Fibroblast of lung (primary cell): Measurements from ENCODE around the gene UTP14A.

Experiments
- CTCF ChIP-seq, 2 donors: IDR thresholded peaks in 1 of 2; conservative IDR thresholded peaks in 1 of 2; 1 replicate in 1 of 2; 2 replicates in 1 of 2; pipeline ENCODE4 v1.5.1; 2011 to 2012; ENCODE audit warnings: low read length in 2 of 2, control low read depth in 1 of 2, inconsistent platforms in 1 of 2, low read depth in 1 of 2, mild to moderate bottlenecking in 1 of 2
- EZH2 ChIP-seq: IDR thresholded peaks from 2 replicates; pipeline ENCODE4 v1.5.1; 2012; ENCODE audit warnings: low read length, control low read depth, mild to moderate bottlenecking; ENCODE audit errors: missing control alignments

- TF ChIP-seq CTCF (conservative IDR thresholded peaks at IDR 0.05 in 1 of 2, IDR thresholded peaks at IDR 0.05 in 1 of 2; ENCODE audit: low read depth in 1 of 2, low read length in 2 of 2), result no peak
- no peak for TF ChIP-seq EZH2
Measured at GRCh38 chrX:129965166-129965565, 59.2 kb downstream of the UTP14A start.
